ENCODE results near the gene PTRH2. TPM values are rescaled to one million over a fixed set of nuclear protein-coding genes. Genes with fewer than 3 reads are reported as not detected.

Gene PTRH2
- total RNA-seq, 5 donors from 2014 or later (not counting 1 experiment from before 2014, with no cell fraction given), result 5.4 to 18.8 (median 15.3) TPM

DNA sequence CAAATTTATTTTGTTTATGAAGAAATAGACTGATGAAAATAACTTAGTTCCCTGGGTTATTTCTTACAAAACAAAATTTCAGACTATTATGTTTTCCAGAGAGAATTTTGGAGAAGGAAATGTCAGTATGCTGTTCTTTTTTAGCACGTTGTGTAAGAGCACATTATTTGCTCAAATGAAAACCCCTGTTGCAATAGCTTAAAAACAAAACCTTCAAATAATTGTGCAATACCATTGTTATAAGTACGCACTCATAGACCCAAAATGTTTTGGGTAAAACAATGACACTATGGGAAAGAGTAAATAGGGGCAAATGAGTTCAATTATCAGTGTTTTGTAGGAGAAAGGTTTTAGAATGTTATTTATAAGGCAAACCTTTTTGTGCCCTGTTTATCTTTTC is 18.5 kb upstream of the PTRH2 start:
- H3K36me3 ChIP-seq (ENCODE audit: control insufficient read depth in 2 of 2, extremely low read depth in 1 of 2, insufficient read depth in 1 of 2, low read length in 1 of 2), result no peaks in the 10 kb centered on the region
- POLR2A ChIA-PET, result interaction anchor here in 1 of 2 donors (0.6 kb wide), 1 partner anchor 89 kb away, joined by 3 read pairs; no protein-coding TSS in a partner anchor
- no peak overlapping the region for H3K27ac Mint-ChIP-seq
- no peak overlapping the region for H3K4me3 Mint-ChIP-seq
- H3K27me3 ChIP-seq (replicated peaks in 1 of 2; ENCODE audit: control insufficient read depth in 2 of 2, extremely low read depth in 1 of 2, insufficient read depth in 2 of 2, low read length in 1 of 2), result no peaks in the 10 kb centered on the region
- no peak for DNase-seq
- H3K4me1 ChIP-seq (ENCODE audit: control insufficient read depth in 1 of 2, extremely low read depth in 1 of 2, insufficient read depth in 2 of 2, low read length in 2 of 2), result peaks cover 0 to 2% of the 10 kb centered on the region in 2 experiments
- H3K4me1 Mint-ChIP-seq, result peaks cover 41 to 49% (median 42%) of the 10 kb centered on the region in 3 donors
- H3K27ac ChIP-seq (ENCODE audit: low read length), result no peak overlapping the region
- H3K9me3 Mint-ChIP-seq, result no peaks in the 10 kb centered on the region
- no peaks in the 10 kb centered on the region for H3K27me3 Mint-ChIP-seq
- no peaks in the 10 kb centered on the region for H3K9me3 ChIP-seq
- WGBS (ENCODE audit: insufficient coverage), result no CpG with 5 or more reads among the region's 2 CpGs
- ATAC-seq (replicated peaks in 1 of 4), result no peak
- CTCF ChIA-PET, result interaction anchor here (0.6 to 1.1 kb wide), 5 partner anchors 8 to 135 kb away, joined by 3 to 8 read pairs (median 3); no protein-coding TSS in a partner anchor
- no peaks in the 10 kb centered on the region for H3K36me3 Mint-ChIP-seq
- no peak overlapping the region for H3K4me3 ChIP-seq (ENCODE audit: control insufficient read depth in 1 of 2, extremely low read depth in 1 of 2, low read length in 1 of 2)

DNA sequence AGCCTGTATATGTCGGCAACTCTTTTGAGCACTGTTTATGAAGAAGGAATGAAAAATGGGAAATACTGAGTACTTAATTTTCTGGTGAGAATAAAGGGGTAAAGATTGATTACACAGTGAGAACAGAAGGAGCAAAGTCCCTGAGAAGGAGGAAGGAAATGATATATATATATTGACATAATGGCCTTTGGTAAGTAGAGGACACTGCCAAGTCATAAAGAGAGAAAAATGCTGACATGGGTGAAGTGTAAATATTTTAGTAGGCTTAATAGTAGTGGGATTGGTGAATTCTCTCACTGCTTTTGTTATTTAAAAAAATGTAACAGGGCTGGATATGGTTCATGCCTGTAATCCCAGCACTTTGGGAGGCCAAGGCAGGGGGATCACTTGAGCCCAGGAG is 16.4 kb upstream of the PTRH2 start:
- Histone ChIP-seq H3K4me3 (ENCODE audit: control insufficient read depth in 1 of 2, extremely low read depth in 1 of 2, low read length in 1 of 2) (no peak overlapping the region), H3K27ac (ENCODE audit: low read length) (no peak overlapping the region), H3K36me3 (ENCODE audit: control insufficient read depth in 2 of 2, extremely low read depth in 1 of 2, insufficient read depth in 1 of 2, low read length in 1 of 2) (no peaks in the 10 kb centered on the region), H3K27me3 (replicated peaks in 1 of 2; ENCODE audit: control insufficient read depth in 2 of 2, extremely low read depth in 1 of 2, insufficient read depth in 2 of 2, low read length in 1 of 2) (no peaks in the 10 kb centered on the region), H3K9me3 (no peaks in the 10 kb centered on the region), H3K4me1 (ENCODE audit: control insufficient read depth in 1 of 2, extremely low read depth in 1 of 2, insufficient read depth in 2 of 2, low read length in 2 of 2) (no peaks in the 10 kb centered on the region)
- ATAC-seq (replicated peaks in 1 of 4) (no peak), DNase-seq (no peak)
- Mint-ChIP-seq H3K36me3 (peaks cover 3% of the 10 kb centered on the region), H3K27ac (no peak overlapping the region), H3K27me3 (no peaks in the 10 kb centered on the region), H3K4me1 (peaks cover 38 to 58% (median 38%) of the 10 kb centered on the region in 3 donors), H3K4me3 (no peak overlapping the region), H3K9me3 (no peaks in the 10 kb centered on the region)
- CTCF ChIA-PET, result interaction anchor here in 1 of 2 donors (0.6 kb wide), 1 partner anchor 494 kb away, joined by 6 read pairs; no protein-coding TSS in a partner anchor
- 100% methylated on average over 1 of the region's 1 CpG for WGBS (ENCODE audit: insufficient coverage)
- POLR2A ChIA-PET, result no interaction called here

DNA sequence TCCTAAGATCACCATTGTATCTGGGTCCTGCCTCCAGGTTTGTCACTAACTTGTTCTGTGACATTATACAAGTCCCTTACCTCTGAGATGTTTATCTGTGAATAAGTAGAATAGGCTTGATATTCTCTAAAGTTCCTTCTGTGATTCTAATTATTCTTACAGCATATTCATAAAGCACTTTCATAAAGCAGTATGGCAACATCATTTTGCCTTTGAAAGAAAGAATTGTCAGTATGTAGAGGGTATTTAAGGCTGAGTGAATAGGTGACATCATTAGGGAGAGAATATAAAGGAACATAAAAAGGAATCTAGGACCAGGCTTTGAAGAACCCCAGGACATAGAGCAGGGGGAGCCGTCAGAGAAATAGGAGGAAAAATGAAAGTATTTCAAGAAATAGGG is 15.8 kb upstream of the PTRH2 start:
- Mint-ChIP-seq H3K27ac (no peak overlapping the region), H3K27me3 (no peaks in the 10 kb centered on the region), H3K4me3 (no peak overlapping the region), H3K9me3 (no peaks in the 10 kb centered on the region), H3K4me1 (peaks cover 39 to 63% (median 40%) of the 10 kb centered on the region in 3 donors), H3K36me3 (peaks cover 3% of the 10 kb centered on the region)
- 100% methylated on average over 1 of the region's 1 CpG for WGBS (ENCODE audit: insufficient coverage)
- ChIA-PET POLR2A (no interaction called here), CTCF (no interaction called here)
- Histone ChIP-seq H3K27me3 (replicated peaks in 1 of 2; ENCODE audit: control insufficient read depth in 2 of 2, extremely low read depth in 1 of 2, insufficient read depth in 2 of 2, low read length in 1 of 2) (no peaks in the 10 kb centered on the region), H3K4me3 (ENCODE audit: control insufficient read depth in 1 of 2, extremely low read depth in 1 of 2, low read length in 1 of 2) (no peak overlapping the region), H3K9me3 (no peaks in the 10 kb centered on the region), H3K4me1 (ENCODE audit: control insufficient read depth in 1 of 2, extremely low read depth in 1 of 2, insufficient read depth in 2 of 2, low read length in 2 of 2) (no peaks in the 10 kb centered on the region), H3K27ac (ENCODE audit: low read length) (no peak overlapping the region), H3K36me3 (ENCODE audit: control insufficient read depth in 2 of 2, extremely low read depth in 1 of 2, insufficient read depth in 1 of 2, low read length in 1 of 2) (no peaks in the 10 kb centered on the region)
- DNase-seq (no peak), ATAC-seq (replicated peaks in 1 of 4) (no peak)

DNA sequence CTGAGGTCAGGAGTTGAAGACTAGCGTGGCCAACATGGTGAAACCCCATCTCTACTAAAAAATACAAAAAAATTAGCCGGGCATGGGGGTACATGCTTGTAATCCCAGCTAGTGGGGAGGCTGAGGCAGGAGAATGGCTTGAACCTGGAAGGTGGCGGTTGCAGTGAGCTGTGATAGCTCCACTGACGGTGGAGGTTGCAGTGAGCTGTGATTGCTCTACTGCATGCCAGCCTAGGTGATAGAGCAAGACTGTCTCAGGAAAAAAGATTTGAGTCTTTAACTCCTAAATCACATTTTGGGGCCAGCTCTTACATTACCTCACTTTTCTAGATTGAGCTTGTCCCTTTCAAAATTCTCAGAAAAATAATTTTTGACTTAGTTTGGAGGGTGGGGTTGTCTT is 15.4 kb upstream of the PTRH2 start:
- Mint-ChIP-seq H3K36me3 (peaks cover 3% of the 10 kb centered on the region), H3K27me3 (no peaks in the 10 kb centered on the region), H3K9me3 (no peaks in the 10 kb centered on the region), H3K27ac (no peak overlapping the region), H3K4me1 (peaks cover 39 to 62% (median 39%) of the 10 kb centered on the region in 3 donors), H3K4me3 (no peak overlapping the region)
- Histone ChIP-seq H3K4me1 (ENCODE audit: control insufficient read depth in 1 of 2, extremely low read depth in 1 of 2, insufficient read depth in 2 of 2, low read length in 2 of 2) (no peaks in the 10 kb centered on the region), H3K27ac (ENCODE audit: low read length) (no peak overlapping the region), H3K36me3 (ENCODE audit: control insufficient read depth in 2 of 2, extremely low read depth in 1 of 2, insufficient read depth in 1 of 2, low read length in 1 of 2) (no peaks in the 10 kb centered on the region), H3K4me3 (ENCODE audit: control insufficient read depth in 1 of 2, extremely low read depth in 1 of 2, low read length in 1 of 2) (no peak overlapping the region), H3K9me3 (no peaks in the 10 kb centered on the region), H3K27me3 (replicated peaks in 1 of 2; ENCODE audit: control insufficient read depth in 2 of 2, extremely low read depth in 1 of 2, insufficient read depth in 2 of 2, low read length in 1 of 2) (no peaks in the 10 kb centered on the region)
- no peak for ATAC-seq (replicated peaks in 1 of 4)
- WGBS (ENCODE audit: insufficient coverage), result 100% methylated on average over 1 of the region's 4 CpGs
- POLR2A ChIA-PET, result no interaction called here
- no peak for DNase-seq
- CTCF ChIA-PET, result no interaction called here

DNA sequence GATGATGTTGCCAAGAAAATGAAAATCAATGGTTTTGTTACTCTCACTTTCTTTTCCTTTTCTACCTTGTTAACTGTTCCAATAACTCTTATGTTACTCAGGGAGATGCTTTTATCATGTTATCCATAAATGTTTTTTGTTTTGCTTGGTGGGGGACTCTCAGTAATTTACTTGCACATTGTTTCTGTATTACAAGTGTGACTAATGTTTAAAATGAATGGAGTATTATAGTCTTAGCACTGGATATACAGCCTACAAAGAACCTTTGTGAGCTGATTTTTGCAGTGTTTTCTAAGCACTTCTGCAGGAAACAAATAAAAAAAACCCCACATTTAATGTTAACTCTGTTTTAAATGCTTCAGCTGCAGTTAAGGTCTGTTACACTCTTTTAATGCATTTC is 12.3 kb upstream of the PTRH2 start:
- ATAC-seq (replicated peaks in 1 of 4) (no peak), DNase-seq (no peak)
- no peaks in the 10 kb centered on the region for H3K27me3 Mint-ChIP-seq
- Histone ChIP-seq H3K4me3 (ENCODE audit: control insufficient read depth in 1 of 2, extremely low read depth in 1 of 2, low read length in 1 of 2) (no peak overlapping the region), H3K27ac (ENCODE audit: low read length) (no peak overlapping the region), H3K4me1 (ENCODE audit: control insufficient read depth in 1 of 2, extremely low read depth in 1 of 2, insufficient read depth in 2 of 2, low read length in 2 of 2) (no peaks in the 10 kb centered on the region), H3K27me3 (replicated peaks in 1 of 2; ENCODE audit: control insufficient read depth in 2 of 2, extremely low read depth in 1 of 2, insufficient read depth in 2 of 2, low read length in 1 of 2) (no peaks in the 10 kb centered on the region), H3K36me3 (ENCODE audit: control insufficient read depth in 2 of 2, extremely low read depth in 1 of 2, insufficient read depth in 1 of 2, low read length in 1 of 2) (no peaks in the 10 kb centered on the region), H3K9me3 (no peaks in the 10 kb centered on the region)
- H3K27ac Mint-ChIP-seq, result no peak overlapping the region
- H3K36me3 Mint-ChIP-seq, result peaks cover 3% of the 10 kb centered on the region
- H3K9me3 Mint-ChIP-seq, result no peaks in the 10 kb centered on the region
- no peak overlapping the region for H3K4me3 Mint-ChIP-seq
- CTCF ChIA-PET, result interaction anchor here in 1 of 2 donors (0.9 to 1.0 kb wide), 2 partner anchors 10 to 160 kb away, joined by 3 to 5 read pairs; no protein-coding TSS in a partner anchor
- peaks cover 37 to 63% (median 39%) of the 10 kb centered on the region in 3 donors for H3K4me1 Mint-ChIP-seq
- POLR2A ChIA-PET, result interaction anchor here in 1 of 2 donors (0.6 kb wide), 1 partner anchor 30 kb away, joined by 6 read pairs; no protein-coding TSS in a partner anchor

DNA sequence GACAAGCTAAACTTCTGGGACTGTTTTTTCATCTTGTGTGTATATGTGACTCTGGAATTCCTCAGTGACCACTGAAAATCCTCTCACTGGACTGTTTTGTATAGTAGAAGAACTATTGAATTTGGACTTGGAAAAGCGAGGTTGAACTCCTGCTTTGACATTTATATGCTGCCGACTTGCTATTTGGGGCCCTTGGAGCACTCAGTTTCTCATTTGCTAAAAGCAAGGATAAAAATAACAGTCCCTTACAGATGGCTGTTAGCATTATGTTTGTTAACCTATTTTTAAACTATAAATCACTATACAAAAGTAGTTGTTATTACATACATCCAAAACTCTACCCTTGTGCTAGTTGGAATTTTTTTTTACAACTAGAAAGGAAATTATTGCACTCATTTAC is 9.2 kb upstream of the PTRH2 start:
- Mint-ChIP-seq H3K4me1 (peaks cover 37 to 62% (median 44%) of the 10 kb centered on the region in 3 donors), H3K4me3 (no peak overlapping the region), H3K27ac (no peak overlapping the region), H3K36me3 (peaks cover 7% of the 10 kb centered on the region), H3K27me3 (no peaks in the 10 kb centered on the region), H3K9me3 (no peaks in the 10 kb centered on the region)
- no peak for DNase-seq
- no peak overlapping the region for H3K4me3 ChIP-seq (ENCODE audit: control insufficient read depth in 1 of 2, extremely low read depth in 1 of 2, low read length in 1 of 2)
- ChIA-PET POLR2A (no interaction called here), CTCF (no interaction called here)
- H3K4me1 ChIP-seq (ENCODE audit: control insufficient read depth in 1 of 2, extremely low read depth in 1 of 2, insufficient read depth in 2 of 2, low read length in 2 of 2), result no peaks in the 10 kb centered on the region
- H3K9me3 ChIP-seq, result no peaks in the 10 kb centered on the region
- H3K27me3 ChIP-seq (replicated peaks in 1 of 2; ENCODE audit: control insufficient read depth in 2 of 2, extremely low read depth in 1 of 2, insufficient read depth in 2 of 2, low read length in 1 of 2), result no peaks in the 10 kb centered on the region
- WGBS (ENCODE audit: insufficient coverage), result no CpG with 5 or more reads among the region's 2 CpGs
- ATAC-seq (replicated peaks in 1 of 4), result no peak
- no peaks in the 10 kb centered on the region for H3K36me3 ChIP-seq (ENCODE audit: control insufficient read depth in 2 of 2, extremely low read depth in 1 of 2, insufficient read depth in 1 of 2, low read length in 1 of 2)
- H3K27ac ChIP-seq (ENCODE audit: low read length), result no peak overlapping the region

DNA sequence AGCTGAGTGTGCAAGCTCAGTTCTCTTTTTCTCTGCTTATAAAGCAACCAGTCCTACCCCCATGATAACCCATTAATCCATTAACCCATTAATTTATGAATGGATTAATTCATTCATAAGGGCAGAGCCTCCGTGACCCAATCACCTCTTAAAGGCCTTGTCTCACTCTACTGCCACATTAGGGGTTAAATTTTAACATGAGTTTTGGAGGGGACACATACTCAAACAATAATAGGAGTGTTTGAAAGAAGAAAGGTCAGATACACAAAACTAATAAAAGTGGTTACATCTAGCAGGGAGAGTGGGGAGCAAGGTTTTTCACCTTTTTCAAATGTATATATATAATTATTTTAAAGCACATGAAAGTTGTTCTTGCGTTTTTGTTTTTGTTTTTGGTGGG is 7.0 kb upstream of the PTRH2 start:
- H3K4me3 ChIP-seq (ENCODE audit: control insufficient read depth in 1 of 2, extremely low read depth in 1 of 2, low read length in 1 of 2), result no peak overlapping the region
- Mint-ChIP-seq H3K4me3 (no peak overlapping the region), H3K27ac (no peak overlapping the region), H3K27me3 (no peaks in the 10 kb centered on the region), H3K9me3 (no peaks in the 10 kb centered on the region), H3K36me3 (peaks cover 4% of the 10 kb centered on the region), H3K4me1 (peaks cover 47 to 63% (median 54%) of the 10 kb centered on the region in 3 donors)
- no peaks in the 10 kb centered on the region for H3K4me1 ChIP-seq (ENCODE audit: control insufficient read depth in 1 of 2, extremely low read depth in 1 of 2, insufficient read depth in 2 of 2, low read length in 2 of 2)
- no peaks in the 10 kb centered on the region for H3K27me3 ChIP-seq (replicated peaks in 1 of 2; ENCODE audit: control insufficient read depth in 2 of 2, extremely low read depth in 1 of 2, insufficient read depth in 2 of 2, low read length in 1 of 2)
- no peak for ATAC-seq (replicated peaks in 1 of 4)
- CTCF ChIA-PET, result no interaction called here
- no peaks in the 10 kb centered on the region for H3K36me3 ChIP-seq (ENCODE audit: control insufficient read depth in 2 of 2, extremely low read depth in 1 of 2, insufficient read depth in 1 of 2, low read length in 1 of 2)
- no peaks in the 10 kb centered on the region for H3K9me3 ChIP-seq
- POLR2A ChIA-PET, result no interaction called here
- WGBS (ENCODE audit: insufficient coverage), result no CpG with 5 or more reads among the region's 2 CpGs
- H3K27ac ChIP-seq (ENCODE audit: low read length), result no peak overlapping the region
- no peak for DNase-seq

All from T-cell (primary cell).